Natural killer cell (primary cell): ENCODE measurements around the gene YWHAE. TPM values are rescaled to one million over a fixed set of nuclear protein-coding genes. Genes with fewer than 3 reads are reported as not detected.
"Not testable (repeated sequence)": the region's sequence is repeated elsewhere in the genome, so short reads cannot be mapped to it uniquely, and the experiment has no call there.

Experiments
- ATAC-seq, 3 donors: fragments of 150-1000 bp in 2 of 3; fragments of 200-7000 bp in 1 of 3; cut with Tn5 transposase; 1 replicate in 1 of 3; 2 replicates in 2 of 3; pipeline ENCODE4 v1.10.0; 2021; ENCODE audit warnings: mild to moderate bottlenecking in 2 of 3, moderate library complexity in 2 of 3
- DNase-seq, 2 donors: peaks; one replicate each; pipeline versions ENCODE4 v3.0.0 to v3.0.0-alpha.2; 2013 to 2021; ENCODE audit warnings: mixed read lengths in 1 of 2
- H3K27ac ChIP-seq: one replicate; pipeline ENCODE4 v1.5.1; 2013; ENCODE audit warnings: mild to moderate bottlenecking, low read length
- H3K27me3 ChIP-seq: one replicate; pipeline ENCODE4 v1.6.1; 2013; ENCODE audit warnings: low read length; ENCODE audit not compliant: control insufficient read depth, insufficient read depth
- H3K36me3 ChIP-seq: one replicate; pipeline ENCODE4 v1.6.1; 2013; ENCODE audit warnings: low read length; ENCODE audit not compliant: control insufficient read depth, insufficient read depth
- H3K4me1 ChIP-seq: one replicate; pipeline ENCODE4 v1.6.1; 2013; ENCODE audit warnings: low read length; ENCODE audit not compliant: control insufficient read depth, insufficient read depth
- H3K4me3 ChIP-seq: one replicate; pipeline ENCODE4 v1.5.1; 2013; ENCODE audit warnings: low read length
- H3K9me3 ChIP-seq: one replicate; pipeline ENCODE4 v1.6.1; 2013; ENCODE audit warnings: low read length; ENCODE audit not compliant: control insufficient read depth, insufficient read depth
- H3K27ac Mint-ChIP-seq, 2 donors: one replicate each; pipeline ENCODE4 v1.8.0; 2022; ENCODE audit warnings: mild to moderate bottlenecking in 2 of 2, mixed read lengths in 2 of 2, moderate library complexity in 1 of 2
- H3K27me3 Mint-ChIP-seq, 2 donors: one replicate each; pipeline ENCODE4 v1.8.0; 2022; ENCODE audit warnings: low read depth in 2 of 2, mixed read lengths in 2 of 2
- H3K36me3 Mint-ChIP-seq: one replicate; pipeline ENCODE4 v1.8.0; 2022; ENCODE audit warnings: mixed read lengths
- H3K4me1 Mint-ChIP-seq, 2 donors: one replicate each; pipeline ENCODE4 v1.8.0; 2022; ENCODE audit warnings: mixed read lengths in 2 of 2
- H3K4me3 Mint-ChIP-seq: one replicate; pipeline ENCODE4 v1.8.0; 2022; ENCODE audit warnings: mild to moderate bottlenecking, moderate library complexity, mixed read lengths
- H3K9me3 Mint-ChIP-seq, 2 donors: one replicate each; pipeline ENCODE4 v1.8.0; 2022; ENCODE audit warnings: mixed read lengths in 2 of 2
- WGBS: methylation state at CpG from one replicate; pipeline ENCODE4 v1.1.7; 2013; ENCODE audit warnings: missing lambda C conversion rate; ENCODE audit not compliant: insufficient coverage; 5-methylcytosine and 5-hydroxymethylcytosine counted together
- intact Hi-C: fragments of 100-400 bp; cut with micrococcal nuclease; formaldehyde crosslinking; loops from one replicate; pipeline ENCODE4 v1.14.2; 2022
- total RNA-seq, 4 donors: library from RNA; stranded (reverse); fragments of 120-200 nt in 1 of 4; gene quantifications; one replicate each; pipeline versions ENCODE4 v1.2.3 to v1.2.4, GENCODE V29; 2013 to 2022
- TF ChIP-seq, protein P1 (sequence below): fragments of 200-600 bp; IDR thresholded peaks from one replicate; pipeline ENCODE4 v1.8.0; 2022; ENCODE audit warnings: antibody characterized with exemption

The YWHAE gene
- total RNA-seq, 3 donors from 2014 or later (not counting 1 experiment from before 2014, with no cell fraction given), result 116 to 134 (median 132) TPM

DNA sequence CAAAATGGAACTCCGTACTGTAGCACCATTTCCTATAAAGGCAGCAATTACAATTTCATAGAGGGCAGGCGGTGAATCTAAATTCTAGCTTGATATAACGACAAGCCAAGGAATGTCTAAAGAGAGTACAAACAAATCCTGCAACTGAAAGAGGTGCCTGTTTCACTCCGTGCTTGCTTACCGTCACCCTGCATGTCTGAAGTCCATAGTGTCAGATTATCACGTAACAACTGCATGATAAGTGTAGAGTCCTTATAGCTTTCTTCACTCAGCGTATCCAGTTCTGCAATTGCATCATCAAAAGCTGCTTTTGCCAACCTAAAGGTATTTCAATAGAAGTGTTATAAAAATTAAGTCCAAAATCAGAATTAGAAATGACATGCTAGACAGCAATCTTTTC lies 46.0 kb downstream of the YWHAE start:
- ATAC-seq (no peak), DNase-seq (no peak)
- intact Hi-C loops, result no loop called here
- Histone ChIP-seq H3K4me1 (no peaks in the 10 kb centered on the region), H3K27ac (no peak overlapping the region), H3K36me3 (peaks cover 54% of the 10 kb centered on the region), H3K4me3 (no peak overlapping the region), H3K27me3 (no peaks in the 10 kb centered on the region), H3K9me3 (no peaks in the 10 kb centered on the region)
- H3K4me1 Mint-ChIP-seq, result peaks cover 0 to 22% of the 10 kb centered on the region in 2 donors
- no peaks in the 10 kb centered on the region for H3K36me3 Mint-ChIP-seq
- H3K27me3 Mint-ChIP-seq, result no peaks in the 10 kb centered on the region
- TF ChIP-seq, protein P1, sequence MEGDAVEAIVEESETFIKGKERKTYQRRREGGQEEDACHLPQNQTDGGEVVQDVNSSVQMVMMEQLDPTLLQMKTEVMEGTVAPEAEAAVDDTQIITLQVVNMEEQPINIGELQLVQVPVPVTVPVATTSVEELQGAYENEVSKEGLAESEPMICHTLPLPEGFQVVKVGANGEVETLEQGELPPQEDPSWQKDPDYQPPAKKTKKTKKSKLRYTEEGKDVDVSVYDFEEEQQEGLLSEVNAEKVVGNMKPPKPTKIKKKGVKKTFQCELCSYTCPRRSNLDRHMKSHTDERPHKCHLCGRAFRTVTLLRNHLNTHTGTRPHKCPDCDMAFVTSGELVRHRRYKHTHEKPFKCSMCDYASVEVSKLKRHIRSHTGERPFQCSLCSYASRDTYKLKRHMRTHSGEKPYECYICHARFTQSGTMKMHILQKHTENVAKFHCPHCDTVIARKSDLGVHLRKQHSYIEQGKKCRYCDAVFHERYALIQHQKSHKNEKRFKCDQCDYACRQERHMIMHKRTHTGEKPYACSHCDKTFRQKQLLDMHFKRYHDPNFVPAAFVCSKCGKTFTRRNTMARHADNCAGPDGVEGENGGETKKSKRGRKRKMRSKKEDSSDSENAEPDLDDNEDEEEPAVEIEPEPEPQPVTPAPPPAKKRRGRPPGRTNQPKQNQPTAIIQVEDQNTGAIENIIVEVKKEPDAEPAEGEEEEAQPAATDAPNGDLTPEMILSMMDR, result no peak
- H3K9me3 Mint-ChIP-seq, result no peaks in the 10 kb centered on the region
- WGBS, result 96% methylated on average over 6 of the region's 7 CpGs
- H3K4me3 Mint-ChIP-seq, result no peak overlapping the region
- H3K27ac Mint-ChIP-seq, result peak overlapping the region in 1 of 2 donors; percentile 51

DNA sequence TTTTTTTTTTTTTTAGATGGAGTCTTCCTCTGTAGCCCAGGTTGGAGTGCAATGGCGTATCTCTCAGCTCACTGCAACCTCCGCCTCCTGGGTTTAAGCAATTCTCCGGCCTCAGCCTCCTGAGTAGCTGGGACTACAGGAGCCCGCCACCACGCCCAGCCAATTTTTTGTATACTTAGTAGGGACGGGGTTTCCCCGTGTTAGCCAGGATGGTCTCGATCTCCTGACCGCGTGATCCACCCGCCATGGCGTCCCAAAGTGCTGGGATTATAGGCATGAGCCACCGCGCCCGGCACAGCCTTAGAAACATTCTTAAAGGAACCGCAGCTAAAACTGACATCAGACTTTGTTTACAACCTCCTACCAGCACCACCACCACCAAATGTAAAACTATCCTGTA lies 47.5 kb downstream of the YWHAE start:
- peak overlapping the region; percentile 62 to 65 for H3K27ac Mint-ChIP-seq
- H3K4me3 ChIP-seq, intact Hi-C loops, H3K4me1 ChIP-seq, DNase-seq, H3K4me3 Mint-ChIP-seq, H3K27me3 ChIP-seq, H3K36me3 Mint-ChIP-seq, H3K27ac ChIP-seq, H3K27me3 Mint-ChIP-seq, H3K9me3 Mint-ChIP-seq, ATAC-seq, H3K9me3 ChIP-seq: not testable (repeated sequence)
- H3K36me3 ChIP-seq, result peaks cover 58% of the 10 kb centered on the region
- H3K4me1 Mint-ChIP-seq, result peaks cover 9 to 27% of the 10 kb centered on the region in 2 donors
- 96% methylated on average over 16 of the region's 16 CpGs for WGBS

DNA sequence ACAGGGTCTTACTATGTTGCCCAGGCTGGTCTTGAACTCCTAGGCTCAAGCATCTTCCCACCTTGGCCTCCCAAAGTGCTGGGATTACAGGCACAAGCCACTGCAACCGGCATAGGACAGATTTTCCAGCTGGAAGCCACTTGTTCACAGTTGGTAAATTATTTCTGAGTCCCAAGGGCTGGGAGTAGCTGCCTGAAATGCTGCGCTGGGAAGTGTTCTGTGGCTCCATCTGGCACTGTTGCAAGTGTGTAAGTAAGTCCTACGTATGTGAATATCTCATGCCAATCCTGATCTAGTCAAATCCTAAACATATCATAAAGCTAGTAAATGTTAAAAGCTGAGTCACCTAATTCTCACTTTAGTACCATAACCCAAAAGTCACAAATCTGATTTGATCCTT lies 48.1 kb downstream of the YWHAE start:
- Mint-ChIP-seq H3K4me3 (no peak overlapping the region), H3K27ac (peak overlapping the region; percentile 38 to 42), H3K27me3 (no peaks in the 10 kb centered on the region), H3K36me3 (no peaks in the 10 kb centered on the region), H3K4me1 (peaks cover 11 to 29% of the 10 kb centered on the region in 2 donors), H3K9me3 (no peaks in the 10 kb centered on the region)
- no peaks in the 10 kb centered on the region for H3K9me3 ChIP-seq
- ATAC-seq (no peak), DNase-seq (no peak)
- intact Hi-C loops, result no loop called here
- TF ChIP-seq, protein P1, result no peak
- no peaks in the 10 kb centered on the region for H3K27me3 ChIP-seq
- no peak overlapping the region for H3K4me3 ChIP-seq
- 95% methylated on average over 3 of the region's 3 CpGs for WGBS
- peaks cover 59% of the 10 kb centered on the region for H3K36me3 ChIP-seq
- no peak overlapping the region for H3K27ac ChIP-seq
- no peaks in the 10 kb centered on the region for H3K4me1 ChIP-seq

DNA sequence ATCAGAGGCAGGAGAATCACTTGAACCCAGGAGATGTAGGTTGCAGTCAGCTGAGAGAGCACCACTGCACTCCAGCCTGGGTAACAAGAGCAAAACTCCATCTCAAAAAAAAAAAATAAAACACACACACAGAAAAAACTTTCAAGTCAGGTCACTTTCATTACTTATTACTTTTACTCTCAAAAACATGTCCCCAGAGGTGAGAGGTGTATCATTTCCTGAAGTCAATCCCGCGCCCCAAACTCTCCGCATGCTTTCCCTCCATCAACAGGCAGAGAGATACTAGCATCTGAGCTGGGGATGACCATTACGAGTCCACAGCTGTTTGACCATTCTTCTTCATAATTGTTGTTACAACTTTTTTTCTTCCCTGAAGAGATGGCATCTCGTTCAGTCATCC lies 48.7 kb downstream of the YWHAE start:
- no peaks in the 10 kb centered on the region for H3K9me3 Mint-ChIP-seq
- DNase-seq (no peak), ATAC-seq (no peak)
- Histone ChIP-seq H3K9me3 (no peaks in the 10 kb centered on the region), H3K36me3 (peaks cover 62% of the 10 kb centered on the region), H3K4me1 (peaks cover 2% of the 10 kb centered on the region), H3K27me3 (no peaks in the 10 kb centered on the region), H3K27ac (no peak overlapping the region), H3K4me3 (no peak overlapping the region)
- TF ChIP-seq, protein P1, result no peak
- no peak overlapping the region for H3K4me3 Mint-ChIP-seq
- peaks cover 14 to 29% of the 10 kb centered on the region in 2 donors for H3K4me1 Mint-ChIP-seq
- WGBS, result 92% methylated on average over 5 of the region's 5 CpGs
- peak overlapping the region; percentile 38 to 42 for H3K27ac Mint-ChIP-seq
- no peaks in the 10 kb centered on the region for H3K36me3 Mint-ChIP-seq
- no peaks in the 10 kb centered on the region for H3K27me3 Mint-ChIP-seq
- intact Hi-C loops, result no loop called here
